K562 (cell line): ENCODE measurements around the gene SNTG2. TPM values are rescaled to one million over a fixed set of nuclear protein-coding genes. Genes with fewer than 3 reads are reported as not detected.

Experiments used
- ATAC-seq: fragments of 200-7000 bp; cut with Tn5 transposase; 3 replicates; pipeline ENCODE4 v1.9.1; 2020; ENCODE audit warnings: moderate library complexity
- BruUV-seq: library from RNA; stranded (reverse); fragments of 400-500 nt; replicated peaks from 2 replicates; lab custom pipeline; 2021; lab: Mats Ljungman, UMichigan
- CTCF ChIA-PET: fragments of 300-600 bp; formaldehyde crosslinking; extraction: SDS; loops from one replicate; lab custom pipeline; 2021; ENCODE audit warnings: low intra/inter-chr PET ratio; lab: Yijun Ruan, JAX
- POLR2A ChIA-PET: fragments of 300-600, 350-650 bp; sonication (Branson Sonifier 250); formaldehyde crosslinking; extraction: SDS; loops from one replicate; lab custom pipeline; 2021; ENCODE audit warnings: antibody characterized with exemption, inconsistent platforms; lab: Yijun Ruan, JAX
- DNase-seq, 4 experiments: peaks; one replicate each; pipeline versions ENCODE4 v3.0.0 to v3.0.0-alpha.2; 2011 to 2018; ENCODE audit warnings: low spot score in 3 of 4, mixed read lengths in 3 of 4; ENCODE audit errors: extremely low read depth in 1 of 4
- FAIRE-seq: peaks from 2 replicates; lab custom pipeline; 2011; peaks lifted over from hg19 to GRCh38; lab: Jason Lieb, UNC
- H2AFZ ChIP-seq: 2 replicates; pipeline ENCODE4 v1.6.0; 2011; ENCODE audit warnings: low read depth, low read length, control low read depth, inconsistent platforms
- H3K27ac ChIP-seq: fragments of 200-600 bp; 3 replicates; pipeline ENCODE4 v1.8.0; 2011; ENCODE audit warnings: low read depth, mild to moderate bottlenecking, control low read depth, inconsistent platforms, low read length, moderate library complexity, mixed read lengths; ENCODE audit errors: extremely low read depth
- H3K27me3 ChIP-seq, 2 experiments: fragments of 300-600 bp in 1 of 2; 2 replicates in 1 of 2; 3 replicates in 1 of 2; pipeline versions ENCODE4 v1.6.0 to v1.8.0; 2011; ENCODE audit warnings: inconsistent platforms in 2 of 2, low read length in 2 of 2, mild to moderate bottlenecking in 1 of 2, mixed read lengths in 1 of 2, moderate library complexity in 1 of 2; ENCODE audit not compliant: control insufficient read depth in 2 of 2, insufficient read depth in 2 of 2
- H3K36me3 ChIP-seq: fragments of 300-600 bp; 3 replicates; pipeline ENCODE4 v1.8.0; 2011; ENCODE audit warnings: mild to moderate bottlenecking, low read length, inconsistent platforms; ENCODE audit not compliant: control insufficient read depth, insufficient read depth
- H3K4me1 ChIP-seq, 2 experiments: fragments of 200-600 bp in 1 of 2; replicated peaks in 1 of 2; 2 replicates in 1 of 2; 3 replicates in 1 of 2; pipeline versions ENCODE4 v1.5.1 to v1.8.0; 2011; ENCODE audit warnings: inconsistent platforms in 2 of 2, low read length in 2 of 2, mild to moderate bottlenecking in 1 of 2, mixed read lengths in 1 of 2, moderate library complexity in 1 of 2; ENCODE audit not compliant: control insufficient read depth in 2 of 2, insufficient read depth in 2 of 2
- H3K4me2 ChIP-seq: 2 replicates; pipeline ENCODE4 v1.6.1; 2011; ENCODE audit warnings: low read length, control low read depth, inconsistent platforms, mixed read lengths; ENCODE audit not compliant: insufficient read depth
- H3K4me3 ChIP-seq: fragments of 200-600 bp; sonication (generic), shearing (Covaris generic); 2 replicates; pipeline ENCODE4 v1.5.1; 2016; ENCODE audit warnings: control low read depth, inconsistent platforms
- H3K79me2 ChIP-seq: fragments of 200-600 bp; 3 replicates; pipeline ENCODE4 v1.8.0; 2011; ENCODE audit warnings: low read length, inconsistent platforms; ENCODE audit not compliant: control insufficient read depth, insufficient read depth
- H3K9ac ChIP-seq, 2 experiments: 2 replicates each; pipeline versions ENCODE4 v1.6.0 to v1.6.1; 2011; ENCODE audit warnings: low read depth in 2 of 2, low read length in 2 of 2, control low read depth in 1 of 2, inconsistent platforms in 1 of 2, mild to moderate bottlenecking in 1 of 2, mixed read lengths in 1 of 2; ENCODE audit not compliant: insufficient read depth in 1 of 2
- H3K9me1 ChIP-seq: one replicate; pipeline ENCODE4 v1.6.0; 2011; ENCODE audit warnings: inconsistent platforms, mild to moderate bottlenecking, low read length, moderate library complexity; ENCODE audit not compliant: control insufficient read depth, insufficient read depth
- H3K9me3 ChIP-seq: replicated peaks from 2 replicates; pipeline ENCODE4 v1.5.1; 2011; ENCODE audit warnings: low read depth, low read length, inconsistent platforms; ENCODE audit not compliant: control insufficient read depth, insufficient read depth
- H4K20me1 ChIP-seq: replicated peaks from 2 replicates; pipeline ENCODE4 v1.6.1; 2011; ENCODE audit warnings: low read length, inconsistent platforms, mixed read lengths; ENCODE audit not compliant: control insufficient read depth, insufficient read depth
- BCOR ChIP-seq: fragments of 450-650 bp; IDR thresholded peaks from 2 replicates; pipeline ENCODE4 v1.6.1; 2016
- CBFA2T2 ChIP-seq: fragments of 450-650 bp; conservative IDR thresholded peaks from 2 replicates; pipeline ENCODE4 v1.6.1; 2017; ENCODE audit warnings: mild to moderate bottlenecking
- FOXK1 ChIP-seq: sonication (generic); formaldehyde crosslinking; IDR thresholded peaks from 2 replicates; pipeline ENCODE4 v1.8.0; 2022; ENCODE audit warnings: missing genetic modification reagents, mild to moderate bottlenecking, borderline replicate concordance
- HINFP ChIP-seq: fragments of 450-650 bp; conservative IDR thresholded peaks from 2 replicates; pipeline ENCODE4 v1.6.1; 2016; ENCODE audit warnings: missing genetic modification characterization, low read depth, mild to moderate bottlenecking, control low read depth, missing compliant biosample characterization
- KLF1 ChIP-seq: fragments of 450-650 bp; IDR thresholded peaks from 2 replicates; pipeline ENCODE4 v1.6.1; 2016; ENCODE audit warnings: missing genetic modification characterization, missing compliant biosample characterization
- KLF6 ChIP-seq: fragments of 250-450 bp; sonication (Bioruptor Pico); IDR thresholded peaks from 2 replicates; pipeline ENCODE4 v1.4.0; 2020; ENCODE audit warnings: mild to moderate bottlenecking, moderate library complexity, borderline replicate concordance
- MTA1 ChIP-seq: fragments of 450-650 bp; IDR thresholded peaks from 2 replicates; pipeline ENCODE4 v1.6.1; 2017; ENCODE audit warnings: borderline replicate concordance
- NFE2L1 ChIP-seq: fragments of 450-650 bp; IDR thresholded peaks from 2 replicates; pipeline ENCODE4 v1.6.1; 2016; ENCODE audit warnings: missing genetic modification characterization, low read depth, mild to moderate bottlenecking, missing compliant biosample characterization, moderate library complexity, borderline replicate concordance
- SMARCA4 ChIP-seq: fragments of 450-650 bp; IDR thresholded peaks from 2 replicates; pipeline ENCODE4 v1.6.1; 2016
- SRF ChIP-seq, 2 experiments: fragments of 250-450, 450-650 bp in 1 of 2; sonication (Bioruptor Pico) in 1 of 2; sonication (generic) in 1 of 2; formaldehyde crosslinking; IDR thresholded peaks; 2 replicates each; pipeline versions ENCODE4 v1.5.0 to v1.5.1; 2020 to 2022; ENCODE audit warnings: mild to moderate bottlenecking in 1 of 2, missing genetic modification reagents in 1 of 2
- ZNF512 ChIP-seq: IDR thresholded peaks from 2 replicates; pipeline ENCODE4 v1.6.1; 2016; ENCODE audit warnings: missing genetic modification characterization, missing compliant biosample characterization
- WGBS: fragments of 100-300 bp; shearing (Covaris generic); methylation state at CpG from one replicate; pipeline ENCODE4 v1.1.6; 2016; ENCODE audit warnings: low coverage, mixed read lengths; ENCODE audit not compliant: insufficient coverage; ENCODE audit errors: missing lambda C conversion rate; 5-methylcytosine and 5-hydroxymethylcytosine counted together
- in situ Hi-C: fragments of 300-500 bp; cut with MboI; formaldehyde crosslinking; loops from 4 replicates; pipeline ENCODE4 v1.15.0; 2018; ENCODE audit warnings: inconsistent platforms, mixed read lengths
- intact Hi-C: fragments of 100-400 bp; cut with micrococcal nuclease; formaldehyde crosslinking; loops from 2 replicates; pipeline ENCODE4 v1.14.2; 2022
- polyA plus RNA-seq, 8 experiments: library from polyadenylated mRNA; depleted of rRNA in 4 of 8; stranded (reverse) in 5 of 8; unstranded in 3 of 8; fragments of >200 nt; fragmentation: Nextera tagmentation in 2 of 8; fragmentation: Illumina TruSeq in 1 of 8; extraction: Ambion mirVana in 2 of 8; extraction: Trizol in 1 of 8; gene quantifications; 2 replicates each; pipeline versions ENCODE4 v1.2.1 to v1.2.3, GENCODE V29; 2011 to 2014; ENCODE audit warnings: inconsistent platforms in 1 of 8, missing spikeins in 1 of 8
- total RNA-seq, 7 experiments: library from RNA; depleted of rRNA in 6 of 7; stranded (reverse); fragments of >200 nt in 6 of 7; fragmentation: Illumina TruSeq in 2 of 7; extraction: Trizol in 2 of 7; gene quantifications; 2 replicates each; pipeline versions ENCODE4 v1.2.1 to v1.2.3, GENCODE V29; 2011 to 2021; ENCODE audit warnings: low replicate concordance in 1 of 7
- TF ChIP-seq, protein P1 (sequence below): sonication (generic); formaldehyde crosslinking; IDR thresholded peaks from 2 replicates; pipeline ENCODE4 v1.8.0; 2022; ENCODE audit warnings: missing genetic modification reagents, mild to moderate bottlenecking, borderline replicate concordance
- TF ChIP-seq, protein P2 (sequence below): fragments of 450-650 bp; IDR thresholded peaks from 2 replicates; pipeline ENCODE4 v1.6.1; 2016; ENCODE audit warnings: antibody characterized with exemption
- TF ChIP-seq, protein P3 (sequence below): sonication (generic); formaldehyde crosslinking; IDR thresholded peaks from 2 replicates; pipeline ENCODE4 v1.8.0; 2022; ENCODE audit warnings: missing genetic modification reagents, mild to moderate bottlenecking, borderline replicate concordance

The SNTG2 gene
- total and polyA plus RNA-seq, 9 of the 15 experiments (the other 6 are each of a cell fraction or from before 2014, with no cell fraction given): not detected

- TF ChIP-seq KLF6 (no peak), ZNF512 (tag) (no peak), NFE2L1 (tag) (no peak), SMARCA4 (no peak), BCOR (no peak), FOXK1 (no peak), CBFA2T2 (no peak), HINFP (tag) (no peak), SRF (CRISPR knock-in tag; IDR thresholded peaks at IDR 0.05) (no peak), MTA1 (no peak), KLF1 (tag) (no peak)
- TF ChIP-seq, protein P1, sequence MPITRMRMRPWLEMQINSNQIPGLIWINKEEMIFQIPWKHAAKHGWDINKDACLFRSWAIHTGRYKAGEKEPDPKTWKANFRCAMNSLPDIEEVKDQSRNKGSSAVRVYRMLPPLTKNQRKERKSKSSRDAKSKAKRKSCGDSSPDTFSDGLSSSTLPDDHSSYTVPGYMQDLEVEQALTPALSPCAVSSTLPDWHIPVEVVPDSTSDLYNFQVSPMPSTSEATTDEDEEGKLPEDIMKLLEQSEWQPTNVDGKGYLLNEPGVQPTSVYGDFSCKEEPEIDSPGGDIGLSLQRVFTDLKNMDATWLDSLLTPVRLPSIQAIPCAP (CRISPR knock-in tag): no peak
- TF ChIP-seq, protein P2, sequence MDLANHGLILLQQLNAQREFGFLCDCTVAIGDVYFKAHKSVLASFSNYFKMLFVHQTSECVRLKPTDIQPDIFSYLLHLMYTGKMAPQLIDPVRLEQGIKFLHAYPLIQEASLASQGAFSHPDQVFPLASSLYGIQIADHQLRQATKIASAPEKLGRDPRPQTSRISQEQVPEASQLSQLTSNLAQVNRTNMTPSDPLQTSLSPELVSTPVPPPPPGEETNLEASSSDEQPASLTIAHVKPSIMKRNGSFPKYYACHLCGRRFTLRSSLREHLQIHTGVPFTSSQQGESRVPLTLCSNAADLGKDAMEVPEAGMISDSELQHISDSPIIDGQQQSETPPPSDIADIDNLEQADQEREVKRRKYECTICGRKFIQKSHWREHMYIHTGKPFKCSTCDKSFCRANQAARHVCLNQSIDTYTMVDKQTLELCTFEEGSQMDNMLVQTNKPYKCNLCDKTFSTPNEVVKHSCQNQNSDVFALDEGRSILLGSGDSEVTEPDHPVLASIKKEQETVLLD: no peak
- TF ChIP-seq, protein P3, sequence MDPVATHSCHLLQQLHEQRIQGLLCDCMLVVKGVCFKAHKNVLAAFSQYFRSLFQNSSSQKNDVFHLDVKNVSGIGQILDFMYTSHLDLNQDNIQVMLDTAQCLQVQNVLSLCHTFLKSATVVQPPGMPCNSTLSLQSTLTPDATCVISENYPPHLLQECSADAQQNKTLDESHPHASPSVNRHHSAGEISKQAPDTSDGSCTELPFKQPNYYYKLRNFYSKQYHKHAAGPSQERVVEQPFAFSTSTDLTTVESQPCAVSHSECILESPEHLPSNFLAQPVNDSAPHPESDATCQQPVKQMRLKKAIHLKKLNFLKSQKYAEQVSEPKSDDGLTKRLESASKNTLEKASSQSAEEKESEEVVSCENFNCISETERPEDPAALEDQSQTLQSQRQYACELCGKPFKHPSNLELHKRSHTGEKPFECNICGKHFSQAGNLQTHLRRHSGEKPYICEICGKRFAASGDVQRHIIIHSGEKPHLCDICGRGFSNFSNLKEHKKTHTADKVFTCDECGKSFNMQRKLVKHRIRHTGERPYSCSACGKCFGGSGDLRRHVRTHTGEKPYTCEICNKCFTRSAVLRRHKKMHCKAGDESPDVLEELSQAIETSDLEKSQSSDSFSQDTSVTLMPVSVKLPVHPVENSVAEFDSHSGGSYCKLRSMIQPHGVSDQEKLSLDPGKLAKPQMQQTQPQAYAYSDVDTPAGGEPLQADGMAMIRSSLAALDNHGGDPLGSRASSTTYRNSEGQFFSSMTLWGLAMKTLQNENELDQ (CRISPR knock-in tag): no peak
- Histone ChIP-seq H3K79me2 (no peaks in the 10 kb centered on the region), H3K36me3 (no peaks in the 10 kb centered on the region), H3K4me2 (no peak overlapping the region), H3K4me3 (no peak overlapping the region), H3K9me1 (no peaks in the 10 kb centered on the region), H3K9ac (no peak overlapping the region), H3K4me1 (peaks cover 0 to 3% of the 10 kb centered on the region in 2 experiments; a peak in 1 of 5 replicates), H3K9me3 (no peaks in the 10 kb centered on the region), H2AFZ (no peak overlapping the region), H3K27me3 (peaks cover 0 to 14% of the 10 kb centered on the region in 2 experiments; a peak in 2 of 5 replicates), H4K20me1 (no peaks in the 10 kb centered on the region), H3K27ac (no peak overlapping the region)
- DNase-seq (no peak), FAIRE-seq (no peak), ATAC-seq (no peak)
- no TSS peak for BruUV-seq
- ChIA-PET POLR2A (no interaction called here), CTCF (interaction anchor here (0.7 kb wide), 1 partner anchor 9 kb away, joined by 3 read pairs; no protein-coding TSS in a partner anchor)
- 0% methylated on average over 4 of the region's 4 CpGs for WGBS
- intact Hi-C loops (no loop called here), in situ Hi-C loops (no loop called here)
Observed at GRCh38 chr2:1278125-1278524, 327.5 kb downstream of the SNTG2 start.
